RWPE1 (cell line): ENCODE results near the gene ABLIM1.
A peak's percentile ranks its signal among the peaks of the same experiment; 100 is the strongest.

Experiments
- CTCF ChIA-PET: fragments of 350-600 bp; sonication (Branson Sonifier 250); formaldehyde crosslinking; extraction: SDS; loops from one replicate; lab custom pipeline; 2021; lab: Yijun Ruan, JAX
- POLR2A ChIA-PET: fragments of 400-600 bp; formaldehyde crosslinking; extraction: SDS; loops from one replicate; lab custom pipeline; 2020; ENCODE audit warnings: antibody characterized with exemption; ENCODE audit not compliant: low non-redundant PET; lab: Yijun Ruan, JAX
- DNase-seq: peaks from one replicate; pipeline ENCODE4 v3.0.0; 2012; ENCODE audit warnings: low spot score
- H3K27ac ChIP-seq: fragments of 450-650 bp; 2 replicates; pipeline ENCODE4 v1.5.1; 2017
- CTCF ChIP-seq: fragments of 450-650 bp; conservative IDR thresholded peaks from 2 replicates; pipeline ENCODE4 v1.5.1; 2017; ENCODE audit warnings: low read depth, mild to moderate bottlenecking

Gene ABLIM1

GRCh38 chr10:114686013-114686412, 27.9 kb upstream of the ABLIM1 start:
- ChIA-PET POLR2A (no interaction called here), CTCF (interaction anchor here (0.6 to 1.0 kb wide), 3 partner anchors 35 to 732 kb away, joined by 3 to 5 read pairs (median 4); partner anchors contain the start of gene FHIP2A)
- no peak for TF ChIP-seq CTCF
- H3K27ac ChIP-seq: peak overlapping the region; percentile 42; the same call in 1 of the 2 replicates
- DNase-seq: peak; percentile 18

- no peak for DNase-seq
- no peak for TF ChIP-seq CTCF
- CTCF ChIA-PET: interaction anchor here (0.6 to 1.0 kb wide), 2 partner anchors 13 to 136 kb away, joined by 4 to 7 read pairs; partner anchors contain the start of gene FHIP2A
- POLR2A ChIA-PET: no interaction called here
- H3K27ac ChIP-seq: peak overlapping the region; percentile 63
Measured at GRCh38 chr10:114685456-114685855, 27.4 kb upstream of the ABLIM1 start.

- CTCF ChIA-PET: interaction anchor here (0.6 to 1.0 kb wide), 2 partner anchors 12 to 137 kb away, joined by 4 to 7 read pairs; partner anchors contain the start of gene FHIP2A
- POLR2A ChIA-PET: no interaction called here
- DNase-seq: peak; percentile 39
- TF ChIP-seq CTCF: no peak
- H3K27ac ChIP-seq: peak overlapping the region; percentile 82
Measured at GRCh38 chr10:114684822-114685209, 26.7 kb upstream of the ABLIM1 start.

- H3K27ac ChIP-seq: peak overlapping the region; percentile 82
- ChIA-PET CTCF (interaction anchor here (0.5 kb wide), 1 partner anchor 75 kb away, joined by 3 read pairs; no protein-coding TSS in a partner anchor), POLR2A (no interaction called here)
- TF ChIP-seq CTCF: no peak
- peak; percentile 49 for DNase-seq
Measured at GRCh38 chr10:114684084-114684821, 26.2 kb upstream of the ABLIM1 start.

- CTCF ChIA-PET: interaction anchor here (0.5 kb wide), 1 partner anchor 75 kb away, joined by 3 read pairs; no protein-coding TSS in a partner anchor
- peak overlapping the region; percentile 82 for H3K27ac ChIP-seq
- no peak for TF ChIP-seq CTCF
- POLR2A ChIA-PET: no interaction called here
- no peak for DNase-seq
Measured at GRCh38 chr10:114683593-114683992, 25.5 kb upstream of the ABLIM1 start.

- no peak for TF ChIP-seq CTCF
- POLR2A ChIA-PET: no interaction called here
- CTCF ChIA-PET: no interaction called here
- H3K27ac ChIP-seq: peak overlapping the region; percentile 82
- peak; percentile 71 for DNase-seq
Measured at GRCh38 chr10:114683162-114683561, 25.1 kb upstream of the ABLIM1 start.
